ENCODE measurements around the gene ASIC5. TPM values are rescaled to one million over a fixed set of nuclear protein-coding genes. Genes with fewer than 3 reads are reported as not detected.

The ASIC5 gene
- total RNA-seq, 1 donor from 2014 or later: not detected

- Mint-ChIP-seq H3K4me3 (no peak overlapping the region), H3K36me3 (ENCODE audit: low read depth) (no peaks in the 10 kb centered on the region), H3K27ac (no peak overlapping the region), H3K27me3 (peaks cover 5% of the 10 kb centered on the region), H3K4me1 (no peaks in the 10 kb centered on the region), H3K9me3 (no peaks in the 10 kb centered on the region)
- intact Hi-C loops (cut with micrococcal nuclease): no loop called here
- DNase-seq: no peak
Observed at GRCh38 chr4:155780775-155781174, 85.3 kb downstream of the ASIC5 start.

Other genes with a start within 250 kb of the ASIC5 start
- not detected in 2 replicates for gene GUCY1A1, start 199.4 kb downstream of the ASIC5 start, total RNA-seq
- gene GUCY1B1, start 107.3 kb downstream of the ASIC5 start, total RNA-seq: 0.37 and 0.66 TPM in 2 replicates
- not detected in 2 replicates for gene TDO2, start 37.4 kb upstream of the ASIC5 start, total RNA-seq
- 0.93 and 1.1 TPM in 2 replicates for gene CTSO, start 87.6 kb upstream of the ASIC5 start, total RNA-seq